Activated naive CD4-positive, alpha-beta T cell treated with Interleukin-2 at 50 U/mL for 16 hours (primary cell): Measurements from ENCODE around the gene CEND1.

Experiments used
- DNase-seq: peaks from one replicate; pipeline ENCODE4 v3.0.0-alpha.2; 2020

The CEND1 gene

GRCh38 chr11:789943-790342, at the start of gene CEND1:
Gene CEND1, minus strand, starts transcription at chr11:790090. Its CDS starts 1,514 bp downstream, at chr11:788576.
- DNase-seq = peak; percentile 49

- no peak for DNase-seq
Observed at GRCh38 chr11:839280-839623, 49.4 kb upstream of the CEND1 start.

- no peak for DNase-seq
Observed at GRCh38 chr11:838441-839279, 48.8 kb upstream of the CEND1 start.

GRCh38 chr11:837990-838307, 48.1 kb upstream of the CEND1 start:
- no peak for DNase-seq

- DNase-seq = no peak
Observed at GRCh38 chr11:837189-837989, 47.5 kb upstream of the CEND1 start.

GRCh38 chr11:836700-837099, 46.8 kb upstream of the CEND1 start:
- DNase-seq = no peak

- DNase-seq = no peak
Observed at GRCh38 chr11:836274-836673, 46.4 kb upstream of the CEND1 start.

GRCh38 chr11:834371-835316, 44.8 kb upstream of the CEND1 start:
- no peak for DNase-seq

- DNase-seq = no peak
Observed at GRCh38 chr11:833849-834311, 44.0 kb upstream of the CEND1 start.

- DNase-seq = peak; percentile 36
Observed at GRCh38 chr11:833114-833791, 43.4 kb upstream of the CEND1 start.

GRCh38 chr11:832529-833113, 42.7 kb upstream of the CEND1 start, which contains the start of gene CD151:
Gene CD151, plus strand, starts transcription at chr11:832952. Its CDS starts 3,118 bp downstream, at chr11:836070.
- DNase-seq = peak; percentile 48

GRCh38 chr11:831961-832528, 42.2 kb upstream of the CEND1 start:
- no peak for DNase-seq

GRCh38 chr11:831118-831864, 41.4 kb upstream of the CEND1 start:
- no peak for DNase-seq

- peak; percentile 65 for DNase-seq
Observed at GRCh38 chr11:830295-831117, 40.6 kb upstream of the CEND1 start.

GRCh38 chr11:829847-830294, 40.0 kb upstream of the CEND1 start:
- no peak for DNase-seq

GRCh38 chr11:829176-829846, 39.4 kb upstream of the CEND1 start:
- no peak for DNase-seq

- DNase-seq = no peak
Observed at GRCh38 chr11:828506-829175, 38.8 kb upstream of the CEND1 start.

GRCh38 chr11:827897-828192, 38.0 kb upstream of the CEND1 start, which contains the start of gene CRACR2B:
Gene CRACR2B, plus strand, starts transcription at chr11:827919. Its CDS starts 689 bp downstream, at chr11:828608.
- DNase-seq = no peak
